Tongue (tissue), 3 donors: ENCODE data around the gene MKRN2OS. TPM values are rescaled to one million over a fixed set of nuclear protein-coding genes. Genes with fewer than 3 reads are reported as not detected.
A peak's percentile ranks its signal among the peaks of the same experiment; 100 is the strongest.

ENCODE experiments used
- DNase-seq: peaks from one replicate; pipeline ENCODE4 v3.0.0-alpha.2; 2015
- small RNA-seq: library from RNA; depleted of rRNA; stranded (forward); fragments of <200 nt; gene quantifications from one replicate; pipeline ENCODE3, GENCODE V24; 2014; ENCODE audit warnings: low replicate concordance
- total RNA-seq: library from RNA; depleted of rRNA; stranded (reverse); fragments of >200 nt; gene quantifications from one replicate; pipeline ENCODE4 v1.2.3, GENCODE V29; 2014

MKRN2OS gene
- total RNA-seq, 1 donor from 2014 or later = not detected

DNA sequence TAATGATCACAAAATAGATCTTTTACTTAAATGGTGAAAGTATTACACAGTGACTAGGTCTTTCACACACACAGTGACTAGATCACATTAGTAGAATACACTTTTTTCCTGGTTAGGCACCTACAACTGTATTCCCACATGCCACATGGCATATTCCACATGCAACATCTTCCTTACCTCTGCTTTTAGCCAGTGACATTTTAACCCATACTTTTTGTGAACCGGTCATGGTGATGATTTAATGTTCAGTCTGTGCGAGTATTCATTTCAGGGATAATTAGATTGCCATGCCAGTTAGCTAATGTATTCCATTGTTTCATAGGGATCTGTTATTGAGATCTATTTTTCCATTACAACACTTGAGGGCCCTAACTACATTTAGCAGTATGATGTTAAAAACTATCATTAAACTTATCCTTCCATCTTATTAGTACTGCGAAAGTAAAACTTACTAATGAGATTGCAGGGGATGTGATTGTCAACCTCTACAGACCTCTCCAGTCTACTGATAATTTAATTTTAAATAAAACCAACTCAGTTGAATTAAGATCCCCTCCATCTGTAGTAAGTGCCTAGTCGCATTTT is 32.7 kb downstream of the MKRN2OS start:
- DNase-seq = peak; percentile 44

DNA sequence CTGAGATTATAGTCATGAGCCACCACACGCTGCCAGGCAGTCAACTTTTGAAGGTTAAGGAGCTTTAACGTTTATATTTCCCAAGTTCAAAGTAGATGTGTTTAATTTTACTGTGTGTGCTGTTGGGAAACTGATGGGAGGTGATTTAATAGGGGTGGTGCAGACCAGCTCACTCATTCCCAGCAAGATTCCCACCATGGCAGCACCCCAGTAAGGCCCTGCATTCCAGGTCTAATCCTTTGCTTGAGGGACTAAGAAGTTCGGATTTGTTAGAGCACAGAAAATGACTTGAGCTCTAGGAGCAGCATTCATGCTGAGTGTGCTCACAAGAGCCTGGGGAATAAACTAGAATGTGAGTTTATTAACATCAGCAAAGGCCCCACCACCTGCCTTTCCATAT is 35.8 kb downstream of the MKRN2OS start:
- DNase-seq = no peak

DNA sequence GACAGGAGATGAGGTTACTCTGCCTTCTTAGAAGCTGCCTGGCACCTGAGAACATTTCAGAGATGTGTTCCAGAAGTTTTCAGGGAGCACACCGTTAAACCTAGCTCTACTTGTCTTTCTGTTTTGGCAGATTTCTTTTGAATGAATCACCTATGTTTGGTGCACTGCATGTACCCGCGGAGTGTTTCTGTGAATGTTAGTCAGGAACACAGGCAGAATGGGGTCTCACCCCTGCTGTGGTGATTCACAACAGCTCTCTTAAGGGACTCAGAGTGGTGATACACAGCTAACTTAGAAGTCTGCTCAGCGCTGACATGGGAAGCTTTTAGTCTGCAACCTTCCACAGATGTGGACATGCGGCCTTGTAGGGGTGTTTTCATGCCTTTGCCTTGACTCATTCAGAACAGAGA is 37.0 kb downstream of the MKRN2OS start:
- peak; percentile 44 for DNase-seq

DNA sequence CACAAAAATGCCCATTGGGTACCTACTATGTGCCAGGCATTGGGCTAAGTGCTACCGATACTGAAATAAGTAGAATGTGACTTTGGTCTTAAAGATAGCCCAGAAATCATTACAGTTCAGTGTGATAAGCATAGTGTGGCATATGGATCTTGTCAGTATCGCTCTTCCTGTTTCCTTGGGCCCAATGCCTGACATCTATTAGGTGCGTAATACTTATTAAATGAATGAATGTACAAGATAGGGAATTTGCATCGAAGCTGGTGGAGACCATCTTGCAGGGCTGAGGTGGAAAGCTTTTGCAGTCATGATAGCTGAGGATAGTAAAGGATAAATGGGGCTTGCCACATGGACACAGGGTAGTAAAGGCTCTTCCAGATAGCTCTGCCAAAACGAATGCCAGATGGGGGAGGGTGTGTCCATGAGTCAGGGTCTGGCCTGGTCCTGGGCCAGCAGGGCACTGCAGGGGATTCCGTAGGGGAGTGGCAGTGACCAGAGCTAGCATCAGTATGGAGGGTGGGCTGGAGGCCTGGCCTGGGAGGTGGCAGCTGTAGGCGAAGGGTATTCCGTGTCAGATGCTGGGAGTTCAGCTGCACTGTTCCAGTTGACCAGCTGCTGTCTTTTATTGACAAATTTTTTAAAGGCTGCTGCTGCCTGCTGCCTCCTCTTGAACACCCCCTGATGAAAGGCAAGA is 37.6 kb downstream of the MKRN2OS start:
- DNase-seq = peak; percentile 90

DNA sequence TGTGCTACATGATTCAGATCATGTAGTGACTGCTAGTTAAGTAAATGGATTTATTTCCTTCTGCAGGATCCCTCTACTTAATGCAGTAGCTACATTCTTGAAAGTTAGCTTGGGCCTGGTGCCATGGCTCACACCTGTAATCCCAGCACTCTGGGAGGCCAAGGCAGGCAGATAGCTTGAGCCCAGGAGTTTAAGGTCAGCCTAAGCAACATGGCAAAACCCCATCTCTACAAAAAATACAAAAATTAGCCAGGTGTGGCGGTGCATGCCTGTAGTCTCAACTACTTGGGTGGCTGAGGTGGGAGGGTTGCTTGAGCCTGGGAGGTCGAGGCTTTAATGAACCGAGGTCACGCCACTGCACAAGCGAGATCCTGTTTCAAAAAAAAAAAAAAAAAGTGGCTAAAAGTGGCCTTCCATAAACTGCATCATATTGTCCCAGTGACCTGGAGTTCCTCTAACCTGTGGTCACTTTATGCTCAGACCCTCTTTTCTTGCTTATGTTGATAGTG is 39.0 kb downstream of the MKRN2OS start:
- DNase-seq = no peak

DNA sequence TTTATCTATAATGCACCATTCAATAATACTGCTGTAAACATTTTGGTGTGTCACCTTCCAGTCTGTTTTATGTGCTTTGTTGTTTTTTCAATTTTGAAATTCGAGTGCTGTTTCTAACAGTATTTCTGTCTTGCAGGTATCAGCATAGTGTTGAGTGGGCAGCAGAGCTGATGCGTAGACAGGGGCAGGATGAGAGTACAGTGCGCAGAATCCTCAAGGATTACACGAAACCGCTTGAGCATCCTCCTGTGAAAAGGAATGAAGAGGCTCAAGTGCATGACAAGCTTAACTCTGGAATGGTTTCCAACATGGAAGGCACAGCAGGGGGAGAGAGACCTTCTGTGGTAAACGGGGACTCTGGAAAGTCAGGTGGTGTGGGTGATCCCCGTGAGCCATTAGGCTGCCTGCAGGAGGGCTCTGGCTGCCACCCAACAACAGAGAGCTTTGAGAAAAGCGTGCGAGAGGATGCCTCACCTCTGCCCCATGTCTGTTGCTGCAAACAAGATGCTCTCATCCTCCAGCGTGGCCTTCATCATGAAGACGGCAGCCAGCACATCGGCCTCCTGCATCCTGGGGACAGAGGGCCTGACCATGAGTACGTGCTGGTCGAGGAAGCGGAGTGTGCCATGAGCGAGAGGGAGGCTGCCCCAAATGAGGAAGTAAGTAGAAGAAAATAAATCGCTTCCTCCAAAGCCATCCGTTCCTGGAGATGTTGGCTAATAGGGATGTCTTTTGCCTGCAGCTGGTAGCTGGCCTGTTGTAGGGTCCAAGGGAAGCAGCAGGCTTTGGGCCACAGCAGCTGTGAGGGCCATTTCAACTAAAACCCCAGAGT is 42.0 kb downstream of the MKRN2OS start:
- DNase-seq = no peak

DNA sequence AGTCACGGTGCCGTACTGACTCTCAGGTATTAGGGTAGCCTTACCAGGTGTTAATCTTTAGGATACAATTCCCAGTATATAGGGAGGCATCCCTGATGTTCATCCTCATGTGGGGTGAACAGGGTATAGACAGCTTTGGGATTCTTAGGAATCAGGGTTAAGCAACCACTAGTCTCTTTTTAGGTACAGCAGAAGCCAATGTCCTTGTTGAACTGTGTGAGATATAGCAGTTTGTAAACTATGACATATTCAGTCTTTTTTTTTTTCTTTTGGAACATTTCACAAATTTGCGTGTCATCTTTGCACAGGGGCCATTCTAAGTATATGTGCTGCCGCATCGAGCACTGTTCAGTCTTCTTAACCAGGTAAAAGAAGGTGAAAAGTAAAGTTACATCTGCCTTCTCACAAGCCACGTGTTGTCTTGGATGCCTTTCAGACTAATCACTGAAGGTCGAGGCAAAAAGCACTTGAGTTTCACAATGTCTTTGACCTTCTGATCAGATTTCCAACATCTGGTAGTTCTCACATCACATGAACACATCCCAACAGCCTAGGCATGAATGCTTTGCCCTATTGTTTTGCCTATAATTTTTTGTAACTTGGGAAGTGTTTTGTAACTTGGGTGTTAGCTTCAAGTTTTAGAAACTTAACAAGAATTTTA is 43.8 kb downstream of the MKRN2OS start:
- DNase-seq = no peak

DNA sequence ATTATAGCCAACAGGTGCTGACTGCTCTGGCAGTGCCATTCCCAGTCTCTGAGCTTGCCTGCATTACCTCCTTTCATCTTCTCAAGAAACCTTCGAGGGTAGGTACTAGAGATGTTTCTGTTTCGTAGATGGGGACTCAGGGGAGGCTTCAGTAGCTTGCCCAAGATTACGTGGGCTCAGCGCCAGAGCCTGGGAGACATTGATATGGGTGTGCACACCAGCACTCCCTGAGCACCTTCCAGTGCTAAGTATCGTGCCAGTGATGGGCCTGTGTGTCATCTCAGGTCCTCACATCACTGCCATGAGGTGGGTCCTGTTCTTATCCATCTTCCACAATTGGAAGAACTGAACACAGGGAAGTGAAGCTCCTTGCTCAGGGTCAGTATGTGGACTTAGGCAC is 45.8 kb downstream of the MKRN2OS start:
- DNase-seq = no peak

DNA sequence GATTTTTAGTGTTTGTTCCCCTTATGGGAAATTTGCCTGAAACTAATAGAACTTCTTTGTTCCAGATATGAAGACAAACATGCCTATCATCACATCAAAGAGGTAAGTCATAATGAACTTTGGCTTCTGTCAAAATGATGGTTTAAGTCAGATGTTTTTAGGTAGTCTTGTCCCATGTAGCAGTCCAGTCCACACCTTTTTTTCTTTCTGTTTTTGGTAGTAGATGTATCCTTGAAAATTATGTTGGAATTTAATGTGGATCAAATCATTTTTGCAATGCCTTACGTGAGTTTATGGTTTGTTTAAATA is 48.9 kb downstream of the MKRN2OS start:
- no peak for DNase-seq

DNA sequence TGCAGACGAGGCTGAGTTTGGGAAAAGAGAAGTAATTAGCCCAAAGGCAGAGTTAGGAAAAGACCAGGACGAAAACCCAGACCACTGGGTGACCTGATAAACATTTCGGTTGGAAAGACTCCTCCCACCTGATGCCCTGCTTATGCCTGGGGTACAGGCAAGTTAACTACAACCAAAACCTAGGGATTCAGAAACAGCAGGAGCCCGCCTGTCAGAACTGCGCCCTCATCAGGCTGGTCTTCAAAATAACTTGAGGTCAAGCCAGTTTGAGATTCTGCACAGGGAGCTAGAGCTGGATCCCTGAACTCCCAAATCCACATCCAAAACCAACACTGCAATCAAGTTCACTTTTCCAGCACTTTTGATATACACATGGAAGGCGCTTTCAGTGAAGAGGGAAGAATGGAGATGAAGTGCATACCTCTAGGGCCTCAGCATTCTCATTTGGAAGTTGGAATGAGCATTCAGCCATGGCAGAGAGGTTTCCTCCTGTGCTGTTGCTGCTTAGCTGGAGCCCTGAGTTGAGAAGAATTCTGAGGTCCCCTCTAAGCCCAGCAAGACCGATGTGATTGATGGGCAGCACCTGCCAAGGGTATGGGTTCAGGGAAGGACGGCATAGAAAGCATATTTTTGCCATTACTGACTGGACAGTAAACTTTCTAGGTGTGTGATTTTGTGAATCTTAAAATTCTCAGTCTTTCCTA is 49.4 kb downstream of the MKRN2OS start:
- DNase-seq = no peak

DNA sequence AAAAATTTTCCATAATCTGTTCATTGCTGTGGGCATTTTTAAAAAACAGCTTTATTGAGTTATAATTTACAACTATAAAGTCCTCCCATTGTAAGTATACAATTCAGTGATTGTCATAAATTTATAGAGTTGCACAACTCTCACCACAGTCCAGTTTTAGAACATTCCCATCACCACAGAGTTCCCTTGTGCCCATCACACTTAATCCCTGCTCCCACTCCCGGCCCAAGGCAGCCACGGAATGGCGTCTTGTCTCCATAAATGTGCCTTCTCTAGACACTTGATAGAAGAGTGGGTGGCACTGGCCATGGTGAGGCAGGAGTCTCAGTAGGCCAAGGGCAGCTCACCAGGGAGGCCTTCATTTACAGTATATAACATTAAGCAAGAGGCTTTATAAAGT is 54.8 kb downstream of the MKRN2OS start:
- no peak for DNase-seq

DNA sequence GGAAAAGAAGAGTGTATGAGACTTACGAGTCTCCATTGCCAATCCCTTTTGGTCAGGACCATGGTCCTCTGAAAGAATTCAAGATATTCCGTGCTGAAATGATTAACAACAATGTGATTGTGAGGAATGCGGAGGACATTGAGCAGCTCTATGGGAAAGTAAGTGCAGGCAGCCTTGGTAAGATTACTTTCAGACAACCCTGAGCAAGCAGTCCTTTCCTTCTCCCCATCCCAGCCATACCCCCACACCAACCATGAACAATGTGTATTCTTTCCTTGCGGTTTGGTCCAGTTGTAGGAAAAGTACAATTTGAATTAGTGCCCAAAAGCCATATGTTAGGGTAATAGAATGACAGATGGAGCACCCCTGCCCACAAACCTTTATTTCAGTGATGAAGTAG is 55.5 kb downstream of the MKRN2OS start:
- no peak for DNase-seq

Small RNA genes lying within 50 kb of the gene (small RNA-seq; reads per million reads assigned to genes)
- gene RF00017 = not detected
- not detected for gene RNA5SP123
- gene RNU6-377P = not detected

Other genes starting within 250 kb of the MKRN2OS start
- 16.2 TPM for gene TSEN2, start 61.0 kb downstream of the MKRN2OS start, total RNA-seq
- gene MKRN2, start 11.6 kb upstream of the MKRN2OS start, total RNA-seq = 33.3 TPM
- gene RAF1, start 118.6 kb upstream of the MKRN2OS start, total RNA-seq = 156 TPM
- gene TMEM40, start 213.8 kb upstream of the MKRN2OS start, total RNA-seq = 7.6 TPM